GM18909 (cell line): Measurements from ENCODE around the gene KIFC1.
"Not testable (repeated sequence)": the region's sequence is repeated elsewhere in the genome, so short reads cannot be mapped to it uniquely, and the experiment has no call there.

Source experiments
- ATAC-seq: cut with Tn5 transposase; IDR thresholded peaks from one replicate; pipeline ENCODE4 v1.9.1; 2021; ENCODE audit warnings: mild to moderate bottlenecking; ENCODE audit not compliant: unreplicated experiment, poor library complexity

KIFC1 gene

GRCh38 chr6:33373960-33374910 lies 17.4 kb upstream of the KIFC1 start:
- no peak for ATAC-seq

DNA sequence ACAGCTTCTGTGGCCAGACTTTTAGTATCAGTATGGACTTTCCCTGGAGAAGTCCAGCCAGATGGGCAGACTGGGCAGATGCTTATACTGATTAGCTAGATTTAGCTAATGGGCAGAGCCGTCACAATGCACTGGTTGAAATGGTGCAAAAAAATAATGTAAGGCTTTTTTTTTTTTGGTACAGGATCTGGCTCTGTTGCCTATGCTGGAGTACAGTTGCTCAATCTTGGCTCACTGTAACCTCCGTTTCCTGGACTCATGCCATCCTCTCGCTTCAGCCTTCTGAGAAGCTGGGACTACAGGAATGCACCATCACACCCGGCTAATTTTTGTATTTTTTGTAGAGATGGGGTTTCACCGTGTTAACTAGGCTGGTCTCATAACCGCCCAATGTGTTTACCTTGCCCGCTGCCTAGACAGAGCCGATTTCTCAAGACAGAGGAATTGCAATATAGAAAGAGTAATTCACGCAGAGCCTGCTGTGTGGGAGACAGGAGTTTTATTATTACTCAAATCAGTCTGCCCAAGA lies 16.4 kb upstream of the KIFC1 start:
- no peak for ATAC-seq

GRCh38 chr6:33377171-33377570 lies 14.5 kb upstream of the KIFC1 start:
- no peak for ATAC-seq

DNA sequence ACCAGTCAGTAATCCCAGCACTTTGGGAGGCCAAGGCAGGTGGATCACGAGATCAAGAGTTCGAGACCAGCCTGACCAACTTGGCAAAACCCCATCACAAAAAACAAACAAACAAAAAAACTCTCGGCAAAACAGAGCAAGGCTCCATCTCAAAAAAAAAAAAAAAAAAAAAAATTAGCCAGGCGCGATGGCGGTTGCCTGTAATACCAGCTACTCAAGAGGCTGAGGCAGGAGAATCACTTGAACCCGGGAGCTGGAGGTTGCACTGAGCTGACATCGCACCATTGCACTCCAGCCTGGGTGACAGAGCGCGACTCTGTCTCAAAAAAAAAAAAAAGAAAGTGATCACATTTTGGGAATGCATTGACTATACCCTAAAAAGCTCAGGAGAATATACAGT lies 12.4 kb upstream of the KIFC1 start:
- ATAC-seq = not testable (repeated sequence)

DNA sequence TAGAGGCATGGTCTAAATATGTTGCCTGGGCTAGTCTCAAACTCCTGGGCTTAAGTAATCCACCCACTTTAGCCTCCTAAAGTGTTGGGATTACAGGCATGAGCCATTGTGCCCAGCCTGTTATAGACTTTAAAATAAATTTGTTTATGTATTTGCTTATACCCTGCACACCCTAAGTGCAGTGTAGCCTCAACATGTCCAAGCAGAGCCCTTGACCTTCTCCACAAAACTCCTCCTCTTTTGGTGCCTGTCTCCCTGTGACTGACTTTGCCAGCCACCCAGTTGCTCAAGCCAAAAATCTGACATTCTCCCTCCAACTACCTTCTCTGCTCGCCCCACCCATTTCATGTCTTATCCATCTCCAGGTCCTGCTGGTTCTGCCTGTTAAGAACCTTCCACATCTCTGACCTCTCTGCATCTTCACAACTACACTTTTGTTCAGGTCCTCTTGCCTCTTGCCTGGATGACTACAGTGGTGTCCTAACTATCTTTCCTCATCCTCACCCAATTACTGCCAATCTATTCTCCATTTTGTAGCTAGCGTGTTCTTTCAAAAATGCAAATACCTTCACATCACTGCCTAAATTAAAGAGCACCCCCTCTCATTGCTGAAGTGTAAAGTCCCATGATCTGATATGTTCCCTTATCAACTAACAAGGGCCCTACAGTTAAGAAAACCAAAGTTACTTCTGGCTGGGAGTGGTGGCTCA lies 11.2 kb upstream of the KIFC1 start:
- ATAC-seq = no peak

GRCh38 chr6:33383427-33384185 lies 8.0 kb upstream of the KIFC1 start:
- no peak for ATAC-seq

DNA sequence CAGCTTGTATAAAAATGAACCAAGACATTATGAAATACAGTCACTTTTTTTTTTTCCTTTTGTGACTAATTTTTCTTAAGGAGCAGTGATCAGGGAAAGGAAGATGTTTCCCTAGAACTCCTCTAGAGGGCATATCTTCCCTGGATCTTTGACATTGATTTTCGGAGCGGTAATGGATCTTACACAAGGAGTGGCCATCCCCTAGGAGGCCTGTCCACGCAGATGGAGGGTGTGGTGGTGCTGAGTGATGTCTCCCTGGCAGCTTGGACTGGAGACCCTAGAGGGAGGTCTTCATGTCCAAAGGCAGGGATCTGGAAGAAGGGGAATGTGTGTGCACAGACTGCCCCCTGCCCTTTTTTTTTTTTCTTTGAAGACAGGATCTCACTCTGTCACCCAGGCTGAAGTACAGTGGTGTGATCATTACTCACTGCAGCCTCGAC lies 7.0 kb upstream of the KIFC1 start:
- ATAC-seq = no peak

- no peak for ATAC-seq
Measured at GRCh38 chr6:33390173-33390572, 1.4 kb upstream of the KIFC1 start.

GRCh38 chr6:33390767-33391277 lies 801 bp upstream of the KIFC1 start:
- ATAC-seq = peak; percentile 2

DNA sequence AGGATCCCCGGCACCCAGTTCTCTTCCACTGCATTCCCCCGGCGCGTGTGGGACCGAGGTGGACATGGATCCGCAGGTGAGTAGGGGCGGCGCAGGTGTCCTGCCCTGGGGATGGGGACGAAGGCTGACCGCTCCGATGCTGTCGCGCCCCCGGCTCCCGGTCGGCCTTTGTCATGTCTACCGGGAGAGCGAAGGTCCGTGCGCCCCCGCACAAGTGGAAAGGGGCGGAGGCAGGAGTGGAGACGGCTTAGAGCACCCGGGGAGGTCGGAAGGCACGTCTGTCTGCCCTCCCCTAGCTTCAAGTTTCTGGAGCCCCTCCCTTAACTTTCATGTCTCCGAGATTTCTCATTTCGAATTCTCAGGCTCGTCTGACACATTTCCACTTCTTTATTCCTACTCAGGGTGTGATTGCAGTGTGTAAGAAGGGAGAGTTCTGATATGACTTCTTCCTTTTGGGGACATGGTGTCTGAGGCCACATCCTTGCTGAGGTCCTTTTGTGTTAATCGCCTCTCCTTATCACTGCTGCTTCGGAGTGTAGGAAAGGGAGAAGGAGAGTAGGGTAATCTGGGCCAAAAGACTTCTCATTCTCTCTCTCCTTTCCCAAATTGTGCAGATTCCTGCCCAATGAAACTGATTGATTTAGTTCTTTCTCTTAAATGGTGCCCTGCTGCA lies 435 bp downstream of the KIFC1 start:
- peak; percentile 19 for ATAC-seq

GRCh38 chr6:33392595-33392948 lies 949 bp downstream of the KIFC1 start:
- ATAC-seq = no peak

DNA sequence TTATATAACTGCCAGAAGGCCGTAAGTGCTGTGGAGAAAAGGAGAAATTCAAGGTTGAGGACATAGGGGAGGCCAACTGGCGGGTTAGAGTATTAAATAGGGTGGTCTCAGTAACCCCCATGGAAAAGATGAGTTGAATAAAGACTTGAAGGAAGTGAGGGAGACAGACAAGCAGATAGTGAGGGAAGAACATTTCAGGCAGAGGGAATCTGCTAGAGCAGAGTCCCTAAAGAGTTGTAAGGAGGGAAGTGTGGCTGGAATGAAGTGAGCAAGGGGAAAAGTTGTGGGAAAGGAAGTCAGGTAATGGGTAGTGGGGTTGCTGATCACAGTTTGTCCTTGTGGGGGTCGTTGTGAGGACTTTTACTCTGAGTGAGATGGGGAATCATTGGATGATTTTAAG lies 1.4 kb downstream of the KIFC1 start:
- no peak for ATAC-seq

- no peak for ATAC-seq
Measured at GRCh38 chr6:33397541-33397940, 5.9 kb downstream of the KIFC1 start.

DNA sequence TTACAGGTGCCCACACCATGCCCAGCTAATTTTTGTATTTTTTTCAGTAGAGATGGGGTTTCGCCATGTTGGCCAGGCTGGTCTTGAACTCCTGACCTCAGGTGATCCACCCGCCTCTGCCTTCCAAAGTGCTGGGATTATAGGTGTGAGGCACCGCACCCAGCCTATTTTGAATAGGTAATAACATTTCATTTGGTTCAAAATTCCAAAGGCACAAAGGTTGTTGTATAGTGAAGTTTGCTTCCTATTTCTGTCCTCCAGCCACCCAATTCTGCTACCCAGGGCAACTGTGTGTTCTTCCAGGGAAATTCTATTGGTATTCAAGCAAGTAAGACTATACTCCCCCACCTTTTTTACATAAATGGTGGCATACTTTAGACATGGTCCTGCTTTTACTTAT lies 7.0 kb downstream of the KIFC1 start:
- ATAC-seq = not testable (repeated sequence)

DNA sequence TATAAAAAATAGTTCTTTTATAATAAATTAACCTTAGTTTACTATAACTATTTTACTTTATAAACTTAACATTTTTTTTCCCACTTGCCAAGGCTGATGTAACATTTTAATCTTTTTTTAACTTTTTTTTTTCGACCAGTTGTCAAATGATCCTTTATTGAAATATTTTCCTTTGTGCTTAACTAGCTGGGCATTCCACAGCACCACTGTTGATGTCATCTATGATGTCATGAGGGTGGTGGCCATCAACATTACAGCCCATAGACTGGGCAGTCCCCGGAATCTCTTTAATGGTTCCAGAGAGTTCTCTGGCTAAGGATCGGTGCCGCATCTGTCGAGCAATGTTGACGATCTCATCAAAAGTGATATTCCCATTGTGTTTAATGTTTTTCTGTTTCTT lies 8.3 kb downstream of the KIFC1 start:
- not testable (repeated sequence) for ATAC-seq

- no peak for ATAC-seq
Measured at GRCh38 chr6:33404884-33405283, 13.3 kb downstream of the KIFC1 start.

DNA sequence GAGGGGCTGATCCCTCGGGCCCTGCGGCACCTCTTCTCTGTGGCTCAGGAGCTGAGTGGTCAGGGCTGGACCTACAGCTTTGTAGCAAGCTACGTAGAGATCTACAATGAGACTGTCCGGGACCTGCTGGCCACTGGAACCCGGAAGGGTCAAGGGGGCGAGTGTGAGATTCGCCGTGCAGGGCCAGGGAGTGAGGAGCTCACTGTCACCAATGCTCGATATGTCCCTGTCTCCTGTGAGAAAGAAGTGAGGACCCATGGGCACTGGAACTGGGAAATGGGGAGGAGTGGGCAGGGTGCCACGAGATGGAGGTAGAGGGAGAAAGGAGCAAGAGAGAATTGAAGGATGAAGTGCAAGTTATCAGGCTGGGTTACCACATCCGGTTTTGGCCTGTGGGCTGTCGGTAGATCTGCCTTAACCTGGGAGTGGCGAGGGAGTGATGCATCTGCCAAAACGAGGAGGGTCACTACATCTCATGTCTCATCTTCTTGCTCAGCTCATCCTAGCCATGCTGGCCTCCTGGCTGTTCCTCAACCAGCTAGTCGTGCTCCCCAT lies 13.8 kb downstream of the KIFC1 start:
- ATAC-seq = no peak

GRCh38 chr6:33406126-33406525 lies 14.5 kb downstream of the KIFC1 start:
- no peak for ATAC-seq

DNA sequence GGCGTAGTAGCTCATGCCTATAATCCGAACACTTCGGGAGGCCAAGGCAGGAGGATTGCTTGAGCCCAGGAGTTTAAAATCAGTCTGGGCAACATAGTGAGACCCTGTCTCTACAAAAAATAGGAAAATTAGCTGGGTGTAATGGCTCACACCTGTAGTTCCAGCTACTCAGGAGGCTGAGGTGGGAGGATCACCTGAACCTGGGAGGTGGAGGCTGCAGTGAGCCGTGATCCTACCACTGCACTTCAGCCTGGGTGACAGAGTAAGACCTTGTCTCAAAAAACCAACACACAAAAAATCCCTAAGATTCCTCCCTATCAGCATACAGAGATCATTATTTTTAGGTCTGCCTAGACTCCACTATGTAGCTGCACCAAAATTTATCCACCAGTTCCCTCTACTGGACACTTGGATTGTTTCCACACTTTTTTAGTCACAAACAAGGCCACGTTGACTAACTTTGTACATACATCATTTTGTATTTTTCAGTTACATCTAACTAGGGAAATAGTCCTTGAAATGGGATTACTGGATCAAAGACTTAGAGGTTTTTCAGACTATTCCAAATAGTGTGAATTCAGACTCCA lies 15.6 kb downstream of the KIFC1 start:
- ATAC-seq = no peak
